Measurements from ENCODE around the gene CGB8. TPM values are rescaled to one million over a fixed set of nuclear protein-coding genes. Genes with fewer than 3 reads are reported as not detected.

Gene CGB8
- total and polyA plus RNA-seq, 2 experiments from 2014 or later: 0.50 to 0.53 TPM

DNA sequence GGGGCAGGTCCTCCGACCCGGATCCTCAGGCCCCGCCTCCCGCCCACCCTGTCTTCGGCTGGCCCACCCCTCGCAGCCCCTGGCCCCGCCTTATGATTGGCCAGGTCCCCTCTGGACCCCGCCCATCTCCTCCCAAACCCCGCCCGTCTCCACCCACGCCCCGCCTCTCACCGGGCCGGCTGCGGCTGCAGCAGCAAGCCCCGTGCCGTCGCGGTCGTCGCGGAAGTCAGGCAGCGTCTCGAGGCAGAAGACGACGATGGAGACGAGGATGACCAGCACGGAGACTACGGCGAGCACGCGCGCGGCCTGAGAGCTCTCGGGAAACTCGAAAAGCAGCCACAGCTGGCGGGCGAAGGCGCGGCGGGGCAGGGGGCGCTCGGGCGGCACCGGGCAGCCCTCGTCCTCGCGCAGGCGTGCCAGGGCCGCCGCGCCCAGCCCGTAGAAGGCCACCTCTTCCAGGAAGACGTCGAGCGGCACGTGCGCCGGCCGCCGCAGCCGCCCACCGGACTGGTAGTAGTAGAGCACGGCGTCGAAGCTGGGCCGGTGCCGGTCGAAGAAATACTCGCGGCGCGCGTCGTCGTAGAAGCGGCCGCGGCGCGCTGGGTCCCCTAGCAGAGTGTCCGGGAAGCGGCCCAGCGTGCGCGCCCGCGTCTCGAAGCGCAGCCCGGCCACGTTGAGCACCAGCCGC, 23.1 kb upstream of the CGB8 start:
- Histone ChIP-seq H3K4me1 (ENCODE audit: insufficient read depth) (no peaks in the 10 kb centered on the region), H3K36me3 (replicated peaks; ENCODE audit: insufficient read depth, low read depth) (no peaks in the 10 kb centered on the region), H4K20me1 (ENCODE audit: insufficient read depth, poor library complexity, severe bottlenecking) (no peaks in the 10 kb centered on the region), H3K27ac (no peak overlapping the region), H3K4me3 (no peak overlapping the region), H3K79me2 (no peaks in the 10 kb centered on the region), H3K4me2 (peak overlapping the region; percentile 56), H3K27me3 (peaks cover 45% of the 10 kb centered on the region), H3K9me3 (ENCODE audit: low read depth) (no peaks in the 10 kb centered on the region), H3K9me2 (replicated peaks; ENCODE audit: insufficient read depth) (no peaks in the 10 kb centered on the region), H2AFZ (no peak overlapping the region)
- WGBS (ENCODE audit: low lambda C conversion rate, missing lambda C conversion rate): 19% methylated on average over 78 of the region's 93 CpGs
- TF ChIP-seq EZH2phosphoT487 (IDR thresholded peaks at IDR 0.05; ENCODE audit: low read depth, severe bottlenecking, unreplicated experiment) (no peak), EZH2 (IDR thresholded peaks at IDR 0.05; ENCODE audit: borderline replicate concordance) (peak; percentile 79)
- DNase-seq (ENCODE audit: low spot score): no peak

DNA sequence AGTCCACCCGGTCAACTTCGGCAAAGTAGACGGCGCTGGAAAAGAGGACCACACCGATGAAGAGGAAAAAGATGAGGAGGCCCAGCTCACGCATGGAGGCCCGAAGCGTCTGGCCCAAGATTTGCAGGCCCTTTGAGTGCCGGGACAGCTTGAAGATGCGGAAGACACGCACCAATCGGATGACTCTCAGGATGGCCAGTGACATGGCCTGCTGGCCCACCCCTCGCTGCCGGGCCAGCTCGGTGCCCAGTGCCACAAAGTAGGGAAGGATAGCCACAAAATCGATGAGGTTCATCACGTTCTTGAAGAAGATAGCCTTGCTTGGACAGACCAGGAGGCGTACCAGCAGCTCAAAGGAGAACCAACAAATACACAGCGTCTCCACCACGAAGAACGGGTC, 21.5 kb upstream of the CGB8 start:
- no peaks in the 10 kb centered on the region for H3K36me3 ChIP-seq (replicated peaks; ENCODE audit: insufficient read depth, low read depth)
- no peak overlapping the region for H3K4me2 ChIP-seq
- 97% methylated on average over 21 of the region's 21 CpGs for WGBS (ENCODE audit: low lambda C conversion rate, missing lambda C conversion rate)
- no peak overlapping the region for H2AFZ ChIP-seq
- H3K9me3 ChIP-seq (ENCODE audit: low read depth): no peaks in the 10 kb centered on the region
- no peaks in the 10 kb centered on the region for H3K79me2 ChIP-seq
- no peak for TF ChIP-seq EZH2 (IDR thresholded peaks at IDR 0.05; ENCODE audit: borderline replicate concordance)
- TF ChIP-seq, protein P1, sequence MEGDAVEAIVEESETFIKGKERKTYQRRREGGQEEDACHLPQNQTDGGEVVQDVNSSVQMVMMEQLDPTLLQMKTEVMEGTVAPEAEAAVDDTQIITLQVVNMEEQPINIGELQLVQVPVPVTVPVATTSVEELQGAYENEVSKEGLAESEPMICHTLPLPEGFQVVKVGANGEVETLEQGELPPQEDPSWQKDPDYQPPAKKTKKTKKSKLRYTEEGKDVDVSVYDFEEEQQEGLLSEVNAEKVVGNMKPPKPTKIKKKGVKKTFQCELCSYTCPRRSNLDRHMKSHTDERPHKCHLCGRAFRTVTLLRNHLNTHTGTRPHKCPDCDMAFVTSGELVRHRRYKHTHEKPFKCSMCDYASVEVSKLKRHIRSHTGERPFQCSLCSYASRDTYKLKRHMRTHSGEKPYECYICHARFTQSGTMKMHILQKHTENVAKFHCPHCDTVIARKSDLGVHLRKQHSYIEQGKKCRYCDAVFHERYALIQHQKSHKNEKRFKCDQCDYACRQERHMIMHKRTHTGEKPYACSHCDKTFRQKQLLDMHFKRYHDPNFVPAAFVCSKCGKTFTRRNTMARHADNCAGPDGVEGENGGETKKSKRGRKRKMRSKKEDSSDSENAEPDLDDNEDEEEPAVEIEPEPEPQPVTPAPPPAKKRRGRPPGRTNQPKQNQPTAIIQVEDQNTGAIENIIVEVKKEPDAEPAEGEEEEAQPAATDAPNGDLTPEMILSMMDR (IDR thresholded peaks at IDR 0.05; ENCODE audit: poor library complexity): no peak
- no peak for TF ChIP-seq EZH2phosphoT487 (IDR thresholded peaks at IDR 0.05; ENCODE audit: low read depth, severe bottlenecking, unreplicated experiment)
- H3K4me1 ChIP-seq (ENCODE audit: insufficient read depth): peaks cover 3% of the 10 kb centered on the region
- H3K9me2 ChIP-seq (replicated peaks; ENCODE audit: insufficient read depth): no peaks in the 10 kb centered on the region
- no peak overlapping the region for H3K27ac ChIP-seq
- H3K4me3 ChIP-seq: no peak overlapping the region
- no peak for DNase-seq (ENCODE audit: low spot score)
- no peaks in the 10 kb centered on the region for H4K20me1 ChIP-seq (ENCODE audit: insufficient read depth, poor library complexity, severe bottlenecking)
- peaks cover 54% of the 10 kb centered on the region for H3K27me3 ChIP-seq

DNA sequence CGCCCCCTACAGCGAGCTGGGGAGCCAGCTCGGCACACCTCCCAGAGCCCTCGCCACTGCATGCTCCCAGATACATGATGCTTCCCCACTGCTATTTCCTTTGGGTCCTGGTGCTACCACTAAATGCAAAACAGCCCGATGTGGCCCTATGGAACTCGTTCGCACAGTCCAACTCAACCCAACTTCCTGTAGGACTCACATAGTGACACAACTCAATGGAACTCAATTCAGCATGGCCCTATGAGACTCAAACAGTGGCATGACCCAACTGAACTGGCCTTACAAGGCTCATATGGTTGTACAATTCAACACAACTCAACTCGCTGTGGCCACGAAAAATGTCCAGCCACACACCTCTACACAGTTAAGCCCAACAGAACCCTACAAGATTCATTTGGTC, 20.1 kb upstream of the CGB8 start:
- H2AFZ ChIP-seq: no peak overlapping the region
- peaks cover 50% of the 10 kb centered on the region for H3K27me3 ChIP-seq
- H3K9me3 ChIP-seq (ENCODE audit: low read depth): no peaks in the 10 kb centered on the region
- no peak overlapping the region for H3K4me2 ChIP-seq
- no peak overlapping the region for H3K4me3 ChIP-seq
- no peaks in the 10 kb centered on the region for H3K36me3 ChIP-seq (replicated peaks; ENCODE audit: insufficient read depth, low read depth)
- peaks cover 7% of the 10 kb centered on the region for H3K4me1 ChIP-seq (ENCODE audit: insufficient read depth)
- no peak overlapping the region for H3K27ac ChIP-seq
- 93% methylated on average over 9 of the region's 9 CpGs for WGBS (ENCODE audit: low lambda C conversion rate, missing lambda C conversion rate)
- H3K9me2 ChIP-seq (replicated peaks; ENCODE audit: insufficient read depth): no peaks in the 10 kb centered on the region
- no peaks in the 10 kb centered on the region for H4K20me1 ChIP-seq (ENCODE audit: insufficient read depth, poor library complexity, severe bottlenecking)
- no peak for DNase-seq (ENCODE audit: low spot score)
- TF ChIP-seq EZH2 (IDR thresholded peaks at IDR 0.05; ENCODE audit: borderline replicate concordance): no peak
- TF ChIP-seq, protein P1 (IDR thresholded peaks at IDR 0.05; ENCODE audit: poor library complexity): no peak
- no peak for TF ChIP-seq EZH2phosphoT487 (IDR thresholded peaks at IDR 0.05; ENCODE audit: low read depth, severe bottlenecking, unreplicated experiment)
- no peaks in the 10 kb centered on the region for H3K79me2 ChIP-seq

DNA sequence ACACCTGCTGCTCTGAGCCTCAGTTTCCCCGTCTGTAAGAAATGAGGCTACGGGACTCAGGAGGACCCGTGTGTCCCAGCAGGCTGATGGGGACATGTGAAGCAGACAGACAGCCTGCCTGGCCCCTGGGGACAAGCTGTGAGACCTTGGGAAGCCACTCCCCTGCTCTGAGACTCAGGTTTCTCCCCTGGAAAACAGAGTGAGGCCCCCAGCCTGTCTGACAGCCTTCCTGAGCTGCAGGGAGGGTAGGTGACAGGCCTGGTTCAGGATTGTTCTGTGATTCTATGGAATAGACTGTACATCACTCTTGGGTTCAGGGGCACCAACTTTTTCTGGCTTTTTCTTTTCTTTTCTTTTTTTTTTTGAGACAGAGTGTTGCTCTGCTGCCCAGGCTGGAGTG, 18.6 kb upstream of the CGB8 start:
- Histone ChIP-seq H3K36me3 (replicated peaks; ENCODE audit: insufficient read depth, low read depth) (no peaks in the 10 kb centered on the region), H4K20me1 (ENCODE audit: insufficient read depth, poor library complexity, severe bottlenecking) (no peaks in the 10 kb centered on the region), H3K27me3 (peaks cover 37% of the 10 kb centered on the region), H2AFZ (no peak overlapping the region), H3K9me3 (ENCODE audit: low read depth) (no peaks in the 10 kb centered on the region), H3K4me3 (no peak overlapping the region), H3K27ac (no peak overlapping the region), H3K79me2 (no peaks in the 10 kb centered on the region), H3K4me2 (no peak overlapping the region), H3K4me1 (ENCODE audit: insufficient read depth) (peaks cover 7% of the 10 kb centered on the region), H3K9me2 (replicated peaks; ENCODE audit: insufficient read depth) (no peaks in the 10 kb centered on the region)
- no peak for TF ChIP-seq EZH2 (IDR thresholded peaks at IDR 0.05; ENCODE audit: borderline replicate concordance)
- TF ChIP-seq, protein P1 (IDR thresholded peaks at IDR 0.05; ENCODE audit: poor library complexity): no peak
- no peak for TF ChIP-seq EZH2phosphoT487 (IDR thresholded peaks at IDR 0.05; ENCODE audit: low read depth, severe bottlenecking, unreplicated experiment)
- no peak for DNase-seq (ENCODE audit: low spot score)
- WGBS (ENCODE audit: low lambda C conversion rate, missing lambda C conversion rate): 64% methylated on average over 3 of the region's 3 CpGs

All from hepatocyte (in vitro differentiated cells).